Neural cell (in vitro differentiated cells): ENCODE results near the gene FGFBP3. TPM values are rescaled to one million over a fixed set of nuclear protein-coding genes. Genes with fewer than 3 reads are reported as not detected.
A peak's percentile ranks its signal among the peaks of the same experiment; 100 is the strongest.

ENCODE experiments used
- H2AFZ ChIP-seq: fragments of 200-600, 300-800 bp; sonication (generic), shearing (Covaris generic); 2 replicates; pipeline ENCODE4 v1.6.0; 2014; ENCODE audit warnings: low read depth, mild to moderate bottlenecking, antibody characterized with exemption, low read length, moderate library complexity
- H3F3A ChIP-seq: fragments of 200-600 bp; shearing (Covaris generic); 2 replicates; pipeline ENCODE4 v1.6.1; 2016; ENCODE audit warnings: mild to moderate bottlenecking, moderate library complexity, mixed read lengths, antibody characterized with exemption, low read length; ENCODE audit not compliant: insufficient read depth, poor library complexity, severe bottlenecking
- H3K27ac ChIP-seq: fragments of 200-600, 300-800 bp; sonication (generic), shearing (Covaris generic); 2 replicates; pipeline ENCODE4 v1.5.1; 2014; ENCODE audit warnings: mild to moderate bottlenecking, low read length, moderate library complexity
- H3K27me3 ChIP-seq: fragments of 300-800, 200-600 bp; sonication (generic), shearing (Covaris generic); 2 replicates; pipeline ENCODE4 v1.6.0; 2014; ENCODE audit warnings: mild to moderate bottlenecking, low read depth, low read length, moderate library complexity; ENCODE audit not compliant: insufficient read depth
- H3K36me3 ChIP-seq: fragments of 300-800, 200-600 bp; sonication (generic), shearing (Covaris generic); 2 replicates; pipeline ENCODE4 v1.5.1; 2014; ENCODE audit warnings: mild to moderate bottlenecking, antibody characterized with exemption, low read length, moderate library complexity; ENCODE audit not compliant: insufficient read depth
- H3K4me2 ChIP-seq: fragments of 300-800, 200-600 bp; sonication (generic), shearing (Covaris generic); 2 replicates; pipeline ENCODE4 v1.6.0; 2014; ENCODE audit warnings: mild to moderate bottlenecking, low read length
- H3K4me3 ChIP-seq: fragments of 300-800, 200-600 bp; sonication (generic), shearing (Covaris generic); 2 replicates; pipeline ENCODE4 v1.5.1; 2014; ENCODE audit warnings: mild to moderate bottlenecking, low read length, moderate library complexity
- H3K79me2 ChIP-seq: fragments of 200-600 bp; shearing (Covaris generic); replicated peaks from 2 replicates; pipeline ENCODE4 v1.6.0; 2014; ENCODE audit warnings: mild to moderate bottlenecking, low read length, moderate library complexity; ENCODE audit not compliant: insufficient read depth
- H3K9ac ChIP-seq: fragments of 300-800, 200-600 bp; sonication (generic), shearing (Covaris generic); 2 replicates; pipeline ENCODE4 v1.6.1; 2016; ENCODE audit warnings: mild to moderate bottlenecking, low read length, mixed read lengths
- H3K9me2 ChIP-seq: fragments of 200-600 bp; shearing (Covaris generic); 2 replicates; pipeline ENCODE4 v1.6.1; 2016; ENCODE audit warnings: mild to moderate bottlenecking, low read length, mixed read lengths; ENCODE audit not compliant: insufficient read depth
- H3K9me3 ChIP-seq: fragments of 200-600, 300-800 bp; sonication (generic), shearing (Covaris generic); 2 replicates; pipeline ENCODE4 v1.6.1; 2016; ENCODE audit warnings: mild to moderate bottlenecking, mixed run types, low read length, moderate library complexity, mixed read lengths
- H4K20me1 ChIP-seq: fragments of 200-600 bp; shearing (Covaris generic); 2 replicates; pipeline ENCODE4 v1.6.1; 2016; ENCODE audit warnings: mild to moderate bottlenecking, mixed run types; ENCODE audit not compliant: insufficient read depth
- CTCF ChIP-seq: fragments of 450-650 bp; IDR thresholded peaks from 2 replicates; pipeline ENCODE4 v1.5.1; 2014; ENCODE audit warnings: antibody characterized with exemption, mild to moderate bottlenecking, moderate library complexity; ENCODE audit not compliant: poor library complexity, severe bottlenecking
- EP300 ChIP-seq: fragments of 450-650 bp; conservative IDR thresholded peaks from 2 replicates; pipeline ENCODE4 v1.6.1; 2014; ENCODE audit warnings: antibody characterized with exemption, mild to moderate bottlenecking, moderate library complexity; ENCODE audit not compliant: poor library complexity, severe bottlenecking
- EZH2 ChIP-seq: fragments of 200-600, 300-800 bp; shearing (Covaris generic), sonication (generic); IDR thresholded peaks from 2 replicates; pipeline ENCODE4 v1.6.1; 2014; ENCODE audit warnings: antibody characterized with exemption, low read length, borderline replicate concordance, mild to moderate bottlenecking; ENCODE audit not compliant: insufficient read depth, poor library complexity, severe bottlenecking
- MXI1 ChIP-seq: fragments of 450-650 bp; conservative IDR thresholded peaks from 2 replicates; pipeline ENCODE4 v1.6.1; 2014; ENCODE audit warnings: antibody characterized with exemption, mild to moderate bottlenecking; ENCODE audit not compliant: poor library complexity, severe bottlenecking
- POLR2AphosphoS5 ChIP-seq: IDR thresholded peaks from 2 replicates; pipeline ENCODE4 v1.6.1; 2012
- RAD21 ChIP-seq: fragments of 450-650 bp; conservative IDR thresholded peaks from 2 replicates; pipeline ENCODE4 v1.6.1; 2014; ENCODE audit warnings: antibody characterized with exemption, mild to moderate bottlenecking, moderate library complexity
- SMC3 ChIP-seq: fragments of 450-650 bp; conservative IDR thresholded peaks from 2 replicates; pipeline ENCODE4 v1.6.1; 2014; ENCODE audit warnings: antibody characterized with exemption, mild to moderate bottlenecking, moderate library complexity; ENCODE audit not compliant: poor library complexity
- TAF1 ChIP-seq: IDR thresholded peaks from 2 replicates; pipeline ENCODE4 v1.6.1; 2012; ENCODE audit warnings: low read depth
- polyA minus RNA-seq: library from RNA; depleted of rRNA, polyadenylated mRNA; stranded (reverse); fragments of >200 nt; gene quantifications from 2 replicates; pipeline ENCODE4 v1.2.3, GENCODE V29; 2014
- polyA plus RNA-seq: library from polyadenylated mRNA; depleted of rRNA; stranded (reverse); fragments of >200 nt; gene quantifications from 2 replicates; pipeline ENCODE4 v1.2.3, GENCODE V29; 2014
- TF ChIP-seq, protein P1 (sequence below): IDR thresholded peaks from 2 replicates; pipeline ENCODE4 v1.6.1; 2012; ENCODE audit warnings: borderline replicate concordance

Gene FGFBP3
- 35.9 and 39.5 TPM in 2 replicates for polyA plus RNA-seq
- 17.3 and 20.1 TPM in 2 replicates for polyA minus RNA-seq

- Histone ChIP-seq H3K9me3 (no peaks in the 10 kb centered on the region), H4K20me1 (no peaks in the 10 kb centered on the region), H3K27me3 (no peaks in the 10 kb centered on the region), H3K36me3 (no peaks in the 10 kb centered on the region), H3K79me2 (peaks cover 18% of the 10 kb centered on the region), H3K9ac (peak within 1 kb of the TSS; percentile 74), H3K4me2 (peak within 1 kb of the TSS; percentile 99), H3K27ac (peak within 1 kb of the TSS; percentile 76), H2AFZ (peak within 1 kb of the TSS; percentile 60), H3K9me2 (no peaks in the 10 kb centered on the region), H3K4me3 (peak within 1 kb of the TSS; percentile 84), H3F3A (peaks cover 2% of the 10 kb centered on the region)
- no peak for TF ChIP-seq MXI1
- peak; percentile 33 for TF ChIP-seq POLR2AphosphoS5
- peak; percentile 52 for TF ChIP-seq CTCF
- TF ChIP-seq TAF1, result peak; percentile 37
- no peak for TF ChIP-seq EP300
- TF ChIP-seq RAD21, result no peak
Observed at GRCh38 chr10:91909117-91909677, at the start of gene FGFBP3. FGFBP3 (minus strand) TSS chr10:91909486; CDS start chr10:91908969, 517 bp downstream.

DNA sequence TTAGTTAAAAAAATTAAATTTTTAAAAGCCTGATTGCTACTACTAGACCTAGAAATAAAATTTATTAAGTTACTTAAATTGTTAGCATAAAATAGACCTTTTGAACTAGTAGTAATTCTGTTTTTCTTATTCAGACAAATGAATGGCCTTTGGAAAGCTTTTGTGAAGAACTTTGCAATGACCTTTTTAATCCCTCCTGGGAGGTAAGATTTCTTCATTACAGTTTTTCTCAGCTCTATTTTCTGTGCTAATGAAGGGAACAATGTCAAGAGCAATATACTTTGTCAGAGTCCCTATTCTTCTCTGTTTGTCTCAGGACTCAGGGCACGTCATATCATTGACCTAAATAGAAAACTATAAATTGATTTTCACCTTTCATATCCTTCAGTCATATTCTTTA lies 47.8 kb upstream of the FGFBP3 start:
- Histone ChIP-seq H3K27me3 (no peaks in the 10 kb centered on the region), H3K9me3 (no peaks in the 10 kb centered on the region), H3K79me2 (no peaks in the 10 kb centered on the region), H3K9ac (no peak overlapping the region), H3K4me2 (no peak overlapping the region), H4K20me1 (no peaks in the 10 kb centered on the region), H3F3A (no peaks in the 10 kb centered on the region), H3K9me2 (no peaks in the 10 kb centered on the region), H3K27ac (no peak overlapping the region), H3K4me3 (no peak overlapping the region), H2AFZ (no peak overlapping the region), H3K36me3 (peaks cover 5% of the 10 kb centered on the region)
- TF ChIP-seq CTCF, result no peak
- TF ChIP-seq POLR2AphosphoS5, result no peak
- TF ChIP-seq SMC3, result no peak
- no peak for TF ChIP-seq TAF1
- no peak for TF ChIP-seq MXI1
- TF ChIP-seq, protein P1, sequence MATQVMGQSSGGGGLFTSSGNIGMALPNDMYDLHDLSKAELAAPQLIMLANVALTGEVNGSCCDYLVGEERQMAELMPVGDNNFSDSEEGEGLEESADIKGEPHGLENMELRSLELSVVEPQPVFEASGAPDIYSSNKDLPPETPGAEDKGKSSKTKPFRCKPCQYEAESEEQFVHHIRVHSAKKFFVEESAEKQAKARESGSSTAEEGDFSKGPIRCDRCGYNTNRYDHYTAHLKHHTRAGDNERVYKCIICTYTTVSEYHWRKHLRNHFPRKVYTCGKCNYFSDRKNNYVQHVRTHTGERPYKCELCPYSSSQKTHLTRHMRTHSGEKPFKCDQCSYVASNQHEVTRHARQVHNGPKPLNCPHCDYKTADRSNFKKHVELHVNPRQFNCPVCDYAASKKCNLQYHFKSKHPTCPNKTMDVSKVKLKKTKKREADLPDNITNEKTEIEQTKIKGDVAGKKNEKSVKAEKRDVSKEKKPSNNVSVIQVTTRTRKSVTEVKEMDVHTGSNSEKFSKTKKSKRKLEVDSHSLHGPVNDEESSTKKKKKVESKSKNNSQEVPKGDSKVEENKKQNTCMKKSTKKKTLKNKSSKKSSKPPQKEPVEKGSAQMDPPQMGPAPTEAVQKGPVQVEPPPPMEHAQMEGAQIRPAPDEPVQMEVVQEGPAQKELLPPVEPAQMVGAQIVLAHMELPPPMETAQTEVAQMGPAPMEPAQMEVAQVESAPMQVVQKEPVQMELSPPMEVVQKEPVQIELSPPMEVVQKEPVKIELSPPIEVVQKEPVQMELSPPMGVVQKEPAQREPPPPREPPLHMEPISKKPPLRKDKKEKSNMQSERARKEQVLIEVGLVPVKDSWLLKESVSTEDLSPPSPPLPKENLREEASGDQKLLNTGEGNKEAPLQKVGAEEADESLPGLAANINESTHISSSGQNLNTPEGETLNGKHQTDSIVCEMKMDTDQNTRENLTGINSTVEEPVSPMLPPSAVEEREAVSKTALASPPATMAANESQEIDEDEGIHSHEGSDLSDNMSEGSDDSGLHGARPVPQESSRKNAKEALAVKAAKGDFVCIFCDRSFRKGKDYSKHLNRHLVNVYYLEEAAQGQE, result no peak
- no peak for TF ChIP-seq RAD21
- TF ChIP-seq EP300, result no peak
- TF ChIP-seq EZH2, result no peak
